T-cell (primary cell): Measurements from ENCODE around the gene MROH2A. TPM values are rescaled to one million over a fixed set of nuclear protein-coding genes. Genes with fewer than 3 reads are reported as not detected.

Experiments
- ATAC-seq, 4 experiments: fragments of 200-7000 bp in 3 of 4; fragments of 150-1000 bp in 1 of 4; cut with Tn5 transposase; replicated peaks in 1 of 4; 1 replicate in 3 of 4; 2 replicates in 1 of 4; pipeline ENCODE4 v1.10.0; 2021; ENCODE audit warnings: moderate library complexity in 3 of 4, mild to moderate bottlenecking in 2 of 4, moderate number of reproducible peaks in 1 of 4
- CTCF ChIA-PET, 2 donors: fragments of 300-600 bp; sonication (Branson Sonifier 250); formaldehyde crosslinking; loops; one replicate each; lab custom pipeline; 2022; ENCODE audit warnings: antibody characterized with exemption in 2 of 2; lab: Charles Lee
- POLR2A ChIA-PET, 2 donors: fragments of 300-600 bp; sonication (Branson Sonifier 250); formaldehyde crosslinking; loops; one replicate each; lab custom pipeline; 2022; ENCODE audit warnings: antibody characterized with exemption in 2 of 2; lab: Charles Lee
- DNase-seq, 35 experiments: peaks; one replicate each; pipeline versions ENCODE4 v3.0.0 to v3.0.0-alpha.2; 2013 to 2023
- H3K27ac ChIP-seq: one replicate; pipeline ENCODE4 v1.5.1; 2013; ENCODE audit warnings: low read length
- H3K27me3 ChIP-seq, 2 experiments: replicated peaks in 1 of 2; 1 replicate in 1 of 2; 2 replicates in 1 of 2; pipeline versions ENCODE4 v1.6.1 to v1.7.0; 2013; ENCODE audit warnings: low read length in 1 of 2, mixed read lengths in 1 of 2; ENCODE audit not compliant: control insufficient read depth in 2 of 2, insufficient read depth in 2 of 2; ENCODE audit errors: extremely low read depth in 1 of 2
- H3K36me3 ChIP-seq, 2 donors: 1 replicate in 1 of 2; 2 replicates in 1 of 2; pipeline versions ENCODE4 v1.6.1 to v1.7.0; 2013; ENCODE audit warnings: low read length in 1 of 2; ENCODE audit not compliant: control insufficient read depth in 2 of 2, insufficient read depth in 1 of 2; ENCODE audit errors: extremely low read depth in 1 of 2
- H3K4me1 ChIP-seq, 2 experiments: 1 replicate in 1 of 2; 2 replicates in 1 of 2; pipeline versions ENCODE4 v1.6.1 to v1.7.0; 2013; ENCODE audit warnings: low read length in 2 of 2, mixed read lengths in 1 of 2; ENCODE audit not compliant: insufficient read depth in 2 of 2, control insufficient read depth in 1 of 2; ENCODE audit errors: extremely low read depth in 1 of 2
- H3K4me3 ChIP-seq, 2 donors: 1 replicate in 1 of 2; 2 replicates in 1 of 2; pipeline versions ENCODE4 v1.5.1 to v1.7.0; 2013; ENCODE audit warnings: mild to moderate bottlenecking in 2 of 2, low read length in 1 of 2, moderate library complexity in 1 of 2; ENCODE audit not compliant: control insufficient read depth in 1 of 2; ENCODE audit errors: extremely low read depth in 1 of 2
- H3K9me3 ChIP-seq: 2 replicates; pipeline ENCODE4 v1.7.0; 2013
- H3K27ac Mint-ChIP-seq, 2 donors: one replicate each; pipeline ENCODE4 v1.8.0; 2020 to 2021; ENCODE audit warnings: mild to moderate bottlenecking in 2 of 2, mixed read lengths in 2 of 2
- H3K27me3 Mint-ChIP-seq, 2 donors: one replicate each; pipeline ENCODE4 v1.8.0; 2021 to 2022; ENCODE audit warnings: mixed read lengths in 2 of 2
- H3K36me3 Mint-ChIP-seq: one replicate; pipeline ENCODE4 v1.8.0; 2021; ENCODE audit warnings: mixed read lengths
- H3K4me1 Mint-ChIP-seq, 3 donors: one replicate each; pipeline ENCODE4 v1.8.0; 2020 to 2022; ENCODE audit warnings: mixed read lengths in 3 of 3, mild to moderate bottlenecking in 1 of 3
- H3K4me3 Mint-ChIP-seq, 3 donors: one replicate each; pipeline ENCODE4 v1.8.0; 2020 to 2022; ENCODE audit warnings: mild to moderate bottlenecking in 3 of 3, mixed read lengths in 3 of 3, moderate library complexity in 3 of 3
- H3K9me3 Mint-ChIP-seq, 3 donors: one replicate each; pipeline ENCODE4 v1.8.0; 2020 to 2022; ENCODE audit warnings: mixed read lengths in 3 of 3
- WGBS: methylation state at CpG from one replicate; pipeline ENCODE4 v1.1.5; 2013; ENCODE audit warnings: missing lambda C conversion rate; ENCODE audit not compliant: insufficient coverage; 5-methylcytosine and 5-hydroxymethylcytosine counted together
- total RNA-seq, 35 experiments: library from RNA in 6 of 35; stranded (reverse) in 6 of 35; fragments of 120-200 nt in 1 of 35; gene quantifications; one replicate each; pipeline versions ENCODE4 v1.2.1 to v1.2.4 and lab custom pipeline; 2013 to 2026

The MROH2A gene
- total RNA-seq, 5 donors from 2014 or later (not counting 1 experiment from before 2014, with no cell fraction given) = not detected

DNA sequence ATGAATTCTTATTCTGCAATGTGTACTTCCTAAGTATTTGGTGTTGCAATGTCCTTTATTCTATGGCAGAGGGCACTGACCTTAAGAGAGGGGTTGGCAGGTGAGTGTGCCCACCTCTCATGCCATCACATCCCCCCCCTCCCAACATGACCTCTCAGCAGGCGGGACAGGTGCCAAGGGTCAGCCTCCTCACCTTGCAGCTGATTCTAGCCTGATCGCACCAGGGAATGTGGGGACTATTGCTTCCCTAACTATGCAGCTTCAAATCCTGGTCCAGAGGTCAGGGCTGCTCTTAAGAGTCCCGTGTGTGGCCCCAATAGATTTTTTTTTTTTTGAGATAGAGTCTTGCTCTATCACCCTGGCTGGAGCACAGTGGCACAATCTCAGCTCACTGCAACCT is 66.7 kb downstream of the MROH2A start:
- ATAC-seq (no peak), DNase-seq (no peak)
- Mint-ChIP-seq H3K27ac (no peak overlapping the region), H3K9me3 (no peaks in the 10 kb centered on the region), H3K4me1 (no peaks in the 10 kb centered on the region), H3K36me3 (no peaks in the 10 kb centered on the region), H3K27me3 (no peaks in the 10 kb centered on the region), H3K4me3 (no peak overlapping the region)
- H3K4me1 ChIP-seq = no peaks in the 10 kb centered on the region
- ChIA-PET POLR2A (no interaction called here), CTCF (no interaction called here)
- peaks cover 0 to 2% of the 10 kb centered on the region in 2 donors for H3K36me3 ChIP-seq
- H3K4me3 ChIP-seq = no peak overlapping the region
- H3K27me3 ChIP-seq = no peaks in the 10 kb centered on the region
- no peaks in the 10 kb centered on the region for H3K9me3 ChIP-seq
- H3K27ac ChIP-seq = no peak overlapping the region
- WGBS = 93% methylated on average over 3 of the region's 3 CpGs

- WGBS = no CpG with 5 or more reads among the region's 1 CpG
- no peaks in the 10 kb centered on the region for H3K27me3 Mint-ChIP-seq
- DNase-seq (no peak), ATAC-seq (no peak)
- H3K4me1 ChIP-seq = no peaks in the 10 kb centered on the region
- POLR2A ChIA-PET = interaction anchor here in 1 of 2 donors (0.7 kb wide), 1 partner anchor 836 kb away, joined by 4 read pairs; no protein-coding TSS in a partner anchor
- no peaks in the 10 kb centered on the region for H3K9me3 Mint-ChIP-seq
- H3K4me3 ChIP-seq = no peak overlapping the region
- CTCF ChIA-PET = interaction anchor here in 1 of 2 donors (0.6 kb wide), 1 partner anchor 1041 kb away, joined by 4 read pairs; no protein-coding TSS in a partner anchor
- no peak overlapping the region for H3K27ac Mint-ChIP-seq
- no peaks in the 10 kb centered on the region for H3K9me3 ChIP-seq
- peaks cover 0 to 2% of the 10 kb centered on the region in 2 donors for H3K36me3 ChIP-seq
- H3K27ac ChIP-seq = no peak overlapping the region
- H3K36me3 Mint-ChIP-seq = no peaks in the 10 kb centered on the region
- no peak overlapping the region for H3K4me3 Mint-ChIP-seq
- H3K4me1 Mint-ChIP-seq = no peaks in the 10 kb centered on the region
- H3K27me3 ChIP-seq = no peaks in the 10 kb centered on the region
Observed at GRCh38 chr2:233845301-233846060, 67.4 kb downstream of the MROH2A start.

GRCh38 chr2:233846387-233847247 is 68.5 kb downstream of the MROH2A start:
- Histone ChIP-seq H3K4me3 (no peak overlapping the region), H3K27me3 (no peaks in the 10 kb centered on the region), H3K9me3 (no peaks in the 10 kb centered on the region), H3K27ac (no peak overlapping the region), H3K4me1 (no peaks in the 10 kb centered on the region), H3K36me3 (peaks cover 0 to 2% of the 10 kb centered on the region in 2 donors)
- Mint-ChIP-seq H3K4me3 (no peak overlapping the region), H3K4me1 (no peaks in the 10 kb centered on the region), H3K9me3 (no peaks in the 10 kb centered on the region), H3K27ac (no peak overlapping the region), H3K27me3 (no peaks in the 10 kb centered on the region), H3K36me3 (no peaks in the 10 kb centered on the region)
- ChIA-PET POLR2A (no interaction called here), CTCF (interaction anchor here in 1 of 2 donors (0.6 kb wide), 1 partner anchor 1042 kb away, joined by 4 read pairs; no protein-coding TSS in a partner anchor)
- DNase-seq (no peak), ATAC-seq (no peak)
- WGBS = 92% methylated on average over 13 of the region's 16 CpGs

DNA sequence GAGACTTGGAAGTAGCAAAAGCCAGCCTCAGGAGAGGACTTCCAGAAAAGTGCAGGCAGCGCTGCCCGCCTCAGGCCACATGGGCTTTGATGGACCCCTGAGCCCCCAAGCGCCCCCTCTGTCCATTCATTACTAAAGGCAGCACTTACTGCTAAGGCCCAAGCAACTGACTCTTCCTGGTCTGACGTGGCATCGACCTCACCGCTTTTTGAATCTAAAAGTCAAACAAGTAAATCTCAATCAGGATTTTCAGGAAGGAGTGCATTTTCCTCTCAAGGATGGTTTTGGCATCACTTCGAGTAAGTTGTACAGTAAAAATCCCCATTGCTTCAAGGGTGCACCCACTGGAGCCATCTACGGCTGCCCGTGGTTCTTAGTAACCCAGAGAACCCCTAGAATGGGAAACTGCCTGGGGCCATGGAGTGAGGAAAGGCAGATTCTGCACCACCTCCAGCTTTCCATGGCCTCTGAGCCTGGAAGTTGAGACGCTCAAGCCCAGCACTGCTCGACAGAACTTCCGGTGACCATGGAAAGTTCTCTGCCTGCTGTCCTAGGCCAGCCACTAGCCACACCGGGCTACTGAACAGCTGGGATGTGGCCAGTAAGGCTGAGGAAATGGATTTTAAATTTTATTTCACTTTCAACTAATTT is 69.2 kb downstream of the MROH2A start:
- H3K36me3 Mint-ChIP-seq = no peaks in the 10 kb centered on the region

DNA sequence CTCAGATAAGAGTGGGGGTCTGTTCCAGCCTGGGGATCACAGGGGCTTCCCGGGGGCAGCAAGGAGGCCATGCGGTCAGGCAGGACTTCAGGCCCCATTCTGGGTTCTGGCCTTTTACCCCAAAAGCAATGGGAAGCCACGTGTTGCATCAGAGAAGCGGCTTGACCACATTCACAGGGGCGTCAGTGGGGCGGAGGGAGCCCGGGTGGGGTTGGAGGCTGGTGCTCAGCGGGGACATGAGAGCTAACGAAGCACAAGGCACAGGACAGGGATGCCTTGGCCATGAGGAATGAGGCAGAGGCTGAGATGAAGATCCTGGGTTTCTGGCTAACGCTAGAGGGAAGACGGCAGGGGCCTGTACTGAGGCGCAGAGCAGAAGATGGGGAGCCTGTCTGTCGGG is 70.1 kb downstream of the MROH2A start:
- POLR2A ChIA-PET = no interaction called here
- no peaks in the 10 kb centered on the region for H3K27me3 ChIP-seq
- Mint-ChIP-seq H3K4me1 (peaks cover 0 to 7% (median 2%) of the 10 kb centered on the region in 3 donors), H3K4me3 (no peak overlapping the region), H3K27me3 (no peaks in the 10 kb centered on the region), H3K9me3 (no peaks in the 10 kb centered on the region), H3K27ac (no peak overlapping the region), H3K36me3 (no peaks in the 10 kb centered on the region)
- no peaks in the 10 kb centered on the region for H3K9me3 ChIP-seq
- ATAC-seq = no peak
- peaks cover 0 to 2% of the 10 kb centered on the region in 2 donors for H3K36me3 ChIP-seq
- CTCF ChIA-PET = no interaction called here
- DNase-seq = no peak
- no peak overlapping the region for H3K4me3 ChIP-seq
- H3K27ac ChIP-seq = no peak overlapping the region
- WGBS = over 99% methylated on average over 13 of the region's 13 CpGs
- H3K4me1 ChIP-seq = no peaks in the 10 kb centered on the region

More for the DNA sequence above, 69.2 kb downstream of the MROH2A start:
- H3K27ac Mint-ChIP-seq = no peak overlapping the region
- H3K4me1 ChIP-seq = no peaks in the 10 kb centered on the region
- no peaks in the 10 kb centered on the region for H3K9me3 ChIP-seq
- H3K4me3 Mint-ChIP-seq = no peak overlapping the region
- no peak overlapping the region for H3K4me3 ChIP-seq
- peaks cover 0 to 2% (median 0%) of the 10 kb centered on the region in 3 donors for H3K4me1 Mint-ChIP-seq
- no peak for ATAC-seq
- CTCF ChIA-PET = no interaction called here
- no peak overlapping the region for H3K27ac ChIP-seq
- peaks cover 0 to 2% of the 10 kb centered on the region in 2 donors for H3K36me3 ChIP-seq
- H3K9me3 Mint-ChIP-seq = no peaks in the 10 kb centered on the region
- 98% methylated on average over 7 of the region's 13 CpGs for WGBS
- POLR2A ChIA-PET = no interaction called here
- DNase-seq = no peak
- H3K27me3 ChIP-seq = no peaks in the 10 kb centered on the region
- no peaks in the 10 kb centered on the region for H3K27me3 Mint-ChIP-seq
